ENCODE data around the gene ATP2A2. TPM values are rescaled to one million over a fixed set of nuclear protein-coding genes. Genes with fewer than 3 reads are reported as not detected.
A peak's percentile ranks its signal among the peaks of the same experiment; 100 is the strongest.

The ATP2A2 gene
- total and polyA plus RNA-seq, 12 donors = 316 to 4,750 (median 1,535) TPM

GRCh38 chr12:110316861-110317260, 35.8 kb downstream of the ATP2A2 start:
- Histone ChIP-seq H3K27ac (peak overlapping the region in 9 of 10 donors; percentile 18 to 73 (median 44)), H3K27me3 (no peaks in the 10 kb centered on the region), H3K36me3 (peaks cover 0 to 79% (median 3%) of the 10 kb centered on the region in 9 donors), H3K9me3 (no peaks in the 10 kb centered on the region), H3K4me3 (no peak overlapping the region), H3K4me1 (peaks cover 0 to 95% (median 71%) of the 10 kb centered on the region in 9 donors)
- DNase-seq = no peak
- peak in 4 of 8 donors; percentile 13 to 26 (median 20) for ATAC-seq
- TF ChIP-seq, protein P1, sequence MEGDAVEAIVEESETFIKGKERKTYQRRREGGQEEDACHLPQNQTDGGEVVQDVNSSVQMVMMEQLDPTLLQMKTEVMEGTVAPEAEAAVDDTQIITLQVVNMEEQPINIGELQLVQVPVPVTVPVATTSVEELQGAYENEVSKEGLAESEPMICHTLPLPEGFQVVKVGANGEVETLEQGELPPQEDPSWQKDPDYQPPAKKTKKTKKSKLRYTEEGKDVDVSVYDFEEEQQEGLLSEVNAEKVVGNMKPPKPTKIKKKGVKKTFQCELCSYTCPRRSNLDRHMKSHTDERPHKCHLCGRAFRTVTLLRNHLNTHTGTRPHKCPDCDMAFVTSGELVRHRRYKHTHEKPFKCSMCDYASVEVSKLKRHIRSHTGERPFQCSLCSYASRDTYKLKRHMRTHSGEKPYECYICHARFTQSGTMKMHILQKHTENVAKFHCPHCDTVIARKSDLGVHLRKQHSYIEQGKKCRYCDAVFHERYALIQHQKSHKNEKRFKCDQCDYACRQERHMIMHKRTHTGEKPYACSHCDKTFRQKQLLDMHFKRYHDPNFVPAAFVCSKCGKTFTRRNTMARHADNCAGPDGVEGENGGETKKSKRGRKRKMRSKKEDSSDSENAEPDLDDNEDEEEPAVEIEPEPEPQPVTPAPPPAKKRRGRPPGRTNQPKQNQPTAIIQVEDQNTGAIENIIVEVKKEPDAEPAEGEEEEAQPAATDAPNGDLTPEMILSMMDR (IDR thresholded peaks at IDR 0.05) = no peak
- intact Hi-C loops (cut with DNase I) = no loop called here
- 26 to 34% methylated on average over 4 of the region's 4 CpGs for WGBS, 2 donors

DNA sequence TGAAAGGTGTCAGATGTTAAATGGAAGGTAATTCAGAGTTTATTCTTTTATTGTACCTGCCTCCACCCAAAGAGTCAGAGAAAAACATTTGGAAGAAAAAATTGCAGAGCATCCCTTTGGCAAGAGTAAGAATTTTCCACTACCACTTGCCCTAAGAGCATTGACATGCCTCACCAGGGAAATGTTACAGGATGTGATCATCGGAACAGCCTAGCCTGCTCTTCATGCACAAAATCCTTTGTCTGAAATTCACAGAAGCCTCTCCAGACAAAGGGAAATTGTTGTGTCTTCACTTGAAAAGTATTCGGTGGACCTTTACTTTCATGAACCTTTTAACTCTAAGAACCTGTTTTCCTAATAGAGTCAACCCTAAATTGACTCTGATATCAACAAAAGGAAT, 36.9 kb downstream of the ATP2A2 start:
- Histone ChIP-seq H3K9me3 (no peaks in the 10 kb centered on the region), H3K4me1 (peaks cover 0 to 95% (median 68%) of the 10 kb centered on the region in 9 donors), H3K27me3 (no peaks in the 10 kb centered on the region), H3K36me3 (peaks cover 0 to 80% (median 4%) of the 10 kb centered on the region in 9 donors), H3K4me3 (no peak overlapping the region), H3K27ac (peak overlapping the region in 8 of 10 donors; percentile 6 to 73 (median 40))
- ATAC-seq (peak; percentile 42 to 85 (median 64)), DNase-seq (no peak)
- intact Hi-C loops (cut with DNase I) = no loop called here
- 10 to 12% methylated on average over 2 of the region's 2 CpGs for WGBS, 2 donors
- TF ChIP-seq, protein P1 (IDR thresholded peaks at IDR 0.05) = no peak

GRCh38 chr12:110320550-110320949, 39.5 kb downstream of the ATP2A2 start:
- peaks cover 0 to 92% (median 53%) of the 10 kb centered on the region in 9 donors for H3K4me1 ChIP-seq
- no peak for ATAC-seq
- no peak for DNase-seq
- peak overlapping the region in 1 of 10 donors; percentile 17 for H3K27ac ChIP-seq
- intact Hi-C loops (cut with DNase I) = no loop called here
- no peaks in the 10 kb centered on the region for H3K9me3 ChIP-seq
- 81 to 86% methylated on average over 3 of the region's 3 CpGs for WGBS, 2 donors
- no peak overlapping the region for H3K4me3 ChIP-seq
- H3K27me3 ChIP-seq = no peaks in the 10 kb centered on the region
- H3K36me3 ChIP-seq = peaks cover 0 to 95% (median 16%) of the 10 kb centered on the region in 9 donors
- TF ChIP-seq, protein P1 (IDR thresholded peaks at IDR 0.05) = no peak

- Histone ChIP-seq H3K27me3 (no peaks in the 10 kb centered on the region), H3K36me3 (peaks cover 7 to 100% (median 68%) of the 10 kb centered on the region in 9 donors), H3K27ac (no peak overlapping the region)
These were observed 48.7 kb downstream of the ATP2A2 start for GRCh38 chr12:110329710-110330109.

More at GRCh38 chr12:110329710-110330109, 48.7 kb downstream of the ATP2A2 start:
- intact Hi-C loops (cut with DNase I) = loop anchor here in 2 of 10 donors (5.0 kb wide), 2 partner anchors 52 to 232 kb away; no protein-coding TSS in a partner anchor
- peaks cover 0 to 86% (median 33%) of the 10 kb centered on the region in 9 donors for H3K4me1 ChIP-seq
- TF ChIP-seq, protein P1 (IDR thresholded peaks at IDR 0.05) = no peak
- DNase-seq (no peak), ATAC-seq (no peak)
- H3K4me3 ChIP-seq = no peak overlapping the region
- no peaks in the 10 kb centered on the region for H3K9me3 ChIP-seq
- 79 to 80% methylated on average over 4 of the region's 4 CpGs for WGBS, 2 donors

All from heart right ventricle (tissue), 16 donors.